Chondrocyte (in vitro differentiated cells): ENCODE measurements around the gene DEFB113. TPM values are rescaled to one million over a fixed set of nuclear protein-coding genes. Genes with fewer than 3 reads are reported as not detected.

Source experiments
- DNase-seq: peaks from one replicate; pipeline ENCODE4 v3.0.0; 2021; ENCODE audit warnings: mixed read lengths, low spot score
- H3K27ac Mint-ChIP-seq: one replicate; pipeline ENCODE4 v1.8.0; 2021; ENCODE audit warnings: mild to moderate bottlenecking, moderate library complexity, mixed read lengths; ENCODE audit not compliant: unreplicated experiment
- H3K27me3 Mint-ChIP-seq: 2 replicates; pipeline ENCODE4 v1.8.0; 2021; ENCODE audit warnings: low read depth, mixed read lengths
- H3K36me3 Mint-ChIP-seq: 2 replicates; pipeline ENCODE4 v1.8.0; 2021; ENCODE audit warnings: low read depth, mixed read lengths
- H3K4me1 Mint-ChIP-seq: 2 replicates; pipeline ENCODE4 v1.8.0; 2021; ENCODE audit warnings: low read depth, mild to moderate bottlenecking, mixed read lengths
- H3K4me3 Mint-ChIP-seq: one replicate; pipeline ENCODE4 v1.8.0; 2021; ENCODE audit warnings: mild to moderate bottlenecking, moderate library complexity, mixed read lengths; ENCODE audit not compliant: unreplicated experiment
- H3K9me3 Mint-ChIP-seq: 2 replicates; pipeline ENCODE4 v1.8.0; 2021; ENCODE audit warnings: low read depth, mixed read lengths
- total RNA-seq: library from RNA; stranded (reverse); gene quantifications from 3 replicates; pipeline ENCODE4 v1.2.1, GENCODE V29; 2021
- TF ChIP-seq, protein P1 (sequence below): fragments of 200-600 bp; sonication (generic); IDR thresholded peaks from 2 replicates; pipeline ENCODE4 v1.5.0; 2021; ENCODE audit warnings: antibody characterized with exemption, mild to moderate bottlenecking, moderate library complexity

Gene DEFB113
- total RNA-seq, 1 donor from 2014 or later: not detected

DNA sequence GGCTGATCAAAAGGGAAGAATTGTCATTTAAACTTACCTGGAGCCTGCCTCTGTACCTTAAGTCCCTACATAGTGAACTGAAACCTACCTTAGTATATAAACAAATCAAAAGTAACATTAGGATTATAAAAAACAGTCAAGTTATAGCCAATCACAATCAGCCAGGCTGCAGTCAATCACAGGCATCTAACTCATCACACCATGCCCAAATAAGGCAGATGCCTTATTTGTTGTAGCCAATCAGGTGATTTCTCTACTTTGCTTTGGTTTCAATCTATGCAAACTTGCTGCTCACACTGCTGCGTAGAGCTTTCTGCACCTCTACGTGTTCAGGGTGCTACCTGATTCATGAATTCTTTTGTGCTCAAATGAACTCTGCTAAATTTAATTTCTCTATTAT, 18.3 kb upstream of the DEFB113 start:
- H3K27ac Mint-ChIP-seq: no peak overlapping the region
- no peaks in the 10 kb centered on the region for H3K9me3 Mint-ChIP-seq
- no peak for DNase-seq
- TF ChIP-seq, protein P1, sequence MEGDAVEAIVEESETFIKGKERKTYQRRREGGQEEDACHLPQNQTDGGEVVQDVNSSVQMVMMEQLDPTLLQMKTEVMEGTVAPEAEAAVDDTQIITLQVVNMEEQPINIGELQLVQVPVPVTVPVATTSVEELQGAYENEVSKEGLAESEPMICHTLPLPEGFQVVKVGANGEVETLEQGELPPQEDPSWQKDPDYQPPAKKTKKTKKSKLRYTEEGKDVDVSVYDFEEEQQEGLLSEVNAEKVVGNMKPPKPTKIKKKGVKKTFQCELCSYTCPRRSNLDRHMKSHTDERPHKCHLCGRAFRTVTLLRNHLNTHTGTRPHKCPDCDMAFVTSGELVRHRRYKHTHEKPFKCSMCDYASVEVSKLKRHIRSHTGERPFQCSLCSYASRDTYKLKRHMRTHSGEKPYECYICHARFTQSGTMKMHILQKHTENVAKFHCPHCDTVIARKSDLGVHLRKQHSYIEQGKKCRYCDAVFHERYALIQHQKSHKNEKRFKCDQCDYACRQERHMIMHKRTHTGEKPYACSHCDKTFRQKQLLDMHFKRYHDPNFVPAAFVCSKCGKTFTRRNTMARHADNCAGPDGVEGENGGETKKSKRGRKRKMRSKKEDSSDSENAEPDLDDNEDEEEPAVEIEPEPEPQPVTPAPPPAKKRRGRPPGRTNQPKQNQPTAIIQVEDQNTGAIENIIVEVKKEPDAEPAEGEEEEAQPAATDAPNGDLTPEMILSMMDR: no peak
- H3K36me3 Mint-ChIP-seq: no peaks in the 10 kb centered on the region
- H3K4me1 Mint-ChIP-seq: no peaks in the 10 kb centered on the region
- H3K27me3 Mint-ChIP-seq: peaks cover 8% of the 10 kb centered on the region
- H3K4me3 Mint-ChIP-seq: no peak overlapping the region

DNA sequence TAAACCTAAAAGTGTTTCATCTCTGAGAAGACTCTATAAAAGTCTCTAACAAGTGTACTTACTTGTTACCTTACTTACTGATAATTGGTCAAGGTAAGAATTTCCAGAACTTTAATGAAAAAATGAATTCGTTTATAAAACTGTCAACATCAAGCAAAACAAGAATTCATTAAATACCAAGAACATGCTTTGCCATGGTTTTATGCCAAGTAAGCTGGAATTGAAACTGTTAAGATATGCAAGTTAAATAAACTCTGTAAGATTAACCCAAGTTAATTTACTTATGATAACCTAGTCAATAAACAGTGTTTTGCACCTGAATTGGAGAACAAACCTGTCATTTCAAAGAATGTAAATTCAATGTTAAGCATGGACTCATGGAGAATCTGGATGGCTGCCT, 17.1 kb upstream of the DEFB113 start:
- Mint-ChIP-seq H3K4me3 (no peak overlapping the region), H3K36me3 (no peaks in the 10 kb centered on the region), H3K4me1 (no peaks in the 10 kb centered on the region), H3K9me3 (peaks cover 5% of the 10 kb centered on the region), H3K27me3 (peaks cover 6% of the 10 kb centered on the region), H3K27ac (no peak overlapping the region)
- DNase-seq: no peak
- TF ChIP-seq, protein P1: no peak

DNA sequence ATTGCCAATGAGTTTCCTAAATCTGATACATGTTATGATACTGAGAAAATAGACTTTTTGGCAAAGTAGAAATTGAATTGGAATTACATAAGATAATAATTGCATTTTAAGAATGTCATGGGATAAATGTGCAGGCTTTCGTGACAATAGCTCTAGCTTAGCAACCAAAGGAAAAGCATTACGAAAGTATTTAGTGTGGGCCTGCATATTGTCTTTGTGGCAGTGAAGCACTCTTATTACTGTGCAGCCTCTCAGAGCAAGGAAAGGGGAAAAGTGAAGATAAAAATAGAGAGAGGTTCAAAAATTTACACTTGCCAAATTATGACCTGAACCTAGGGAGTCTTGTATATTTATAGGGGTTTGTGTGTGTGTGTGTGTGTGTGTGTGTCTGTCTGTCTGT, 12.6 kb upstream of the DEFB113 start:
- H3K36me3 Mint-ChIP-seq: no peaks in the 10 kb centered on the region
- DNase-seq: no peak
- peaks cover 11% of the 10 kb centered on the region for H3K27me3 Mint-ChIP-seq
- peaks cover 5% of the 10 kb centered on the region for H3K9me3 Mint-ChIP-seq
- TF ChIP-seq, protein P1: no peak
- H3K27ac Mint-ChIP-seq: no peak overlapping the region
- no peaks in the 10 kb centered on the region for H3K4me1 Mint-ChIP-seq
- no peak overlapping the region for H3K4me3 Mint-ChIP-seq

DNA sequence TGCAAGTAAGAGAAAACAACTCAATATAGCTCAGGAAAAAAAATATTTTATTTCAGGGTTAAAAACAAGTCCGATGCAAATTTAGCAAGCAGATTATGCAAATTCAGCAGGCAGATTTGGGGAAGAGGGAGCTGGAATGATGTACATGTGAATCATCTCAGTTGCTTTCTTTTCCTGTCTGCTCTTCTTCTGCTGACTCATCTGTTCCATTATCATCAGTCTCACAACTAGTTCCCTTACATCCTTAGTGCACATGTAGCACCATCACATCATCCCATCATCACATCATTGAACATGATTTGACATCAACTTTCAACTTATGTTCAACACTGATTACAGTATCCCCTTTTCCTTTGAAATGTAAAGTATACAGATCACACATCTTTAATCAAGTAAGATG, 11.5 kb upstream of the DEFB113 start:
- Mint-ChIP-seq H3K27me3 (peaks cover 12% of the 10 kb centered on the region), H3K36me3 (no peaks in the 10 kb centered on the region)

DNA sequence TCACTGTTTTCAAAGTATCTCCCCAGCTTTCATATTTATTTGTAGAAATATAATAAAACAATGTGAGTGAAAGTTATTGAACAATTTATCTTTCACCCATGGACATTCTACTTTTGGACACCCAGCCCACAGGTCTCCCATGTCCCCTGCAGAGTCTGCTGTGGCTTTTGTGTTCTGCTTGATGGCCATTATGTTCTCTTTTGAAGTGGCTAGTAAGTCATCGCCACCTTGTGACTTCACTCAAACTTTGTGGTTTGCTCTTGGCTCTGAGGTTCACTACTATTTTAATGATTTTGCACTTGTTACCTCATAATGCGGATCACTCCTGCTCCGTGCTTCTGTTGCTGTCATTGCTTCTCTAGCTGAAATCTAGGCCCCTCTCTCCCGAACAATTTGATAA, 10.2 kb upstream of the DEFB113 start:
- no peak overlapping the region for H3K27ac Mint-ChIP-seq
- H3K4me1 Mint-ChIP-seq: no peaks in the 10 kb centered on the region
- H3K27me3 Mint-ChIP-seq: peaks cover 9% of the 10 kb centered on the region
- DNase-seq: no peak
- H3K9me3 Mint-ChIP-seq: peaks cover 5% of the 10 kb centered on the region
- TF ChIP-seq, protein P1: no peak
- H3K36me3 Mint-ChIP-seq: no peaks in the 10 kb centered on the region
- no peak overlapping the region for H3K4me3 Mint-ChIP-seq

More for the DNA sequence above, 11.5 kb upstream of the DEFB113 start:
- no peak for DNase-seq
- no peak overlapping the region for H3K27ac Mint-ChIP-seq
- H3K4me3 Mint-ChIP-seq: no peak overlapping the region
- no peaks in the 10 kb centered on the region for H3K4me1 Mint-ChIP-seq
- TF ChIP-seq, protein P1: no peak
- H3K9me3 Mint-ChIP-seq: peaks cover 5% of the 10 kb centered on the region
